ENCODE data around the gene NPTXR.

The NPTXR gene

GRCh38 chr22:38835888-38836301 lies 7.9 kb downstream of the NPTXR start:
- H3K27ac ChIP-seq (ENCODE audit: low read length) = no peak overlapping the region
- TF ChIP-seq EZH2phosphoT487 (IDR thresholded peaks at IDR 0.05; ENCODE audit: low read length) (no peak), EZH2 (optimal IDR thresholded peaks at IDR 0.05; ENCODE audit: low read depth, low read length) (no peak), CTCF (IDR thresholded peaks at IDR 0.05; ENCODE audit: low read length) (no peak)
- no peak overlapping the region for H2AFZ ChIP-seq (ENCODE audit: low read length)
- H3K4me2 ChIP-seq (ENCODE audit: low read depth, low read length) = no peak overlapping the region
- no peak overlapping the region for H3K4me3 ChIP-seq (ENCODE audit: low read length)
- H3K79me2 ChIP-seq (ENCODE audit: low read length) = no peaks in the 10 kb centered on the region
- no peaks in the 10 kb centered on the region for H3F3A ChIP-seq (ENCODE audit: insufficient read depth, low read length)
- no peaks in the 10 kb centered on the region for H3K9me2 ChIP-seq (replicated peaks; ENCODE audit: insufficient read depth, low read length)
- no peak for DNase-seq
- no peaks in the 10 kb centered on the region for H3K4me1 ChIP-seq (ENCODE audit: low read length)
- H3K27me3 ChIP-seq (replicated peaks; ENCODE audit: insufficient read depth, low read length) = peaks cover 93% of the 10 kb centered on the region
- no peaks in the 10 kb centered on the region for H3K9me3 ChIP-seq (replicated peaks; ENCODE audit: insufficient read depth, low read length)
- no peaks in the 10 kb centered on the region for H4K20me1 ChIP-seq (ENCODE audit: insufficient read depth, low read length)
- no peak overlapping the region for H3K9ac ChIP-seq (ENCODE audit: low read length)
- no peaks in the 10 kb centered on the region for H3K36me3 ChIP-seq (replicated peaks; ENCODE audit: insufficient read depth, low read length)

- H4K20me1 ChIP-seq (ENCODE audit: insufficient read depth, low read length) = no peaks in the 10 kb centered on the region
- no peak overlapping the region for H3K27ac ChIP-seq (ENCODE audit: low read length)
- TF ChIP-seq CTCF (IDR thresholded peaks at IDR 0.05; ENCODE audit: low read length) = no peak
- TF ChIP-seq EZH2 (optimal IDR thresholded peaks at IDR 0.05; ENCODE audit: low read depth, low read length) = no peak
- TF ChIP-seq EZH2phosphoT487 (IDR thresholded peaks at IDR 0.05; ENCODE audit: low read length) = no peak
- H3F3A ChIP-seq (ENCODE audit: insufficient read depth, low read length) = no peaks in the 10 kb centered on the region
- no peaks in the 10 kb centered on the region for H3K9me3 ChIP-seq (replicated peaks; ENCODE audit: insufficient read depth, low read length)
- H3K4me3 ChIP-seq (ENCODE audit: low read length) = no peak overlapping the region
- no peak overlapping the region for H2AFZ ChIP-seq (ENCODE audit: low read length)
- H3K27me3 ChIP-seq (replicated peaks; ENCODE audit: insufficient read depth, low read length) = peaks cover 93% of the 10 kb centered on the region
- DNase-seq = no peak
- H3K79me2 ChIP-seq (ENCODE audit: low read length) = no peaks in the 10 kb centered on the region
- H3K9ac ChIP-seq (ENCODE audit: low read length) = no peak overlapping the region
- no peak overlapping the region for H3K4me2 ChIP-seq (ENCODE audit: low read depth, low read length)
- H3K36me3 ChIP-seq (replicated peaks; ENCODE audit: insufficient read depth, low read length) = no peaks in the 10 kb centered on the region
- no peaks in the 10 kb centered on the region for H3K9me2 ChIP-seq (replicated peaks; ENCODE audit: insufficient read depth, low read length)
- no peaks in the 10 kb centered on the region for H3K4me1 ChIP-seq (ENCODE audit: low read length)
Observed at GRCh38 chr22:38834991-38835390, 8.8 kb downstream of the NPTXR start.

GRCh38 chr22:38834215-38834953 lies 9.4 kb downstream of the NPTXR start:
- no peaks in the 10 kb centered on the region for H3K79me2 ChIP-seq (ENCODE audit: low read length)
- H3K27ac ChIP-seq (ENCODE audit: low read length) = no peak overlapping the region
- H3K4me1 ChIP-seq (ENCODE audit: low read length) = no peaks in the 10 kb centered on the region
- H2AFZ ChIP-seq (ENCODE audit: low read length) = no peak overlapping the region
- no peak for DNase-seq
- H3K36me3 ChIP-seq (replicated peaks; ENCODE audit: insufficient read depth, low read length) = no peaks in the 10 kb centered on the region
- H3K9ac ChIP-seq (ENCODE audit: low read length) = no peak overlapping the region
- peaks cover 93% of the 10 kb centered on the region for H3K27me3 ChIP-seq (replicated peaks; ENCODE audit: insufficient read depth, low read length)
- TF ChIP-seq CTCF (IDR thresholded peaks at IDR 0.05; ENCODE audit: low read length) (no peak), EZH2 (optimal IDR thresholded peaks at IDR 0.05; ENCODE audit: low read depth, low read length) (no peak), EZH2phosphoT487 (IDR thresholded peaks at IDR 0.05; ENCODE audit: low read length) (no peak)
- H3K4me3 ChIP-seq (ENCODE audit: low read length) = no peak overlapping the region
- H4K20me1 ChIP-seq (ENCODE audit: insufficient read depth, low read length) = no peaks in the 10 kb centered on the region
- no peaks in the 10 kb centered on the region for H3K9me3 ChIP-seq (replicated peaks; ENCODE audit: insufficient read depth, low read length)
- H3K9me2 ChIP-seq (replicated peaks; ENCODE audit: insufficient read depth, low read length) = no peaks in the 10 kb centered on the region
- H3K4me2 ChIP-seq (ENCODE audit: low read depth, low read length) = no peak overlapping the region
- H3F3A ChIP-seq (ENCODE audit: insufficient read depth, low read length) = no peaks in the 10 kb centered on the region
